Right forelimb (tissue), 1 donor: ENCODE results near the gene DUOXA1.
A peak's percentile ranks its signal among the peaks of the same experiment; 100 is the strongest.

Experiments used
- DNase-seq: peaks from one replicate; pipeline ENCODE4 v3.0.0-alpha.2; 2018

Gene DUOXA1

DNA sequence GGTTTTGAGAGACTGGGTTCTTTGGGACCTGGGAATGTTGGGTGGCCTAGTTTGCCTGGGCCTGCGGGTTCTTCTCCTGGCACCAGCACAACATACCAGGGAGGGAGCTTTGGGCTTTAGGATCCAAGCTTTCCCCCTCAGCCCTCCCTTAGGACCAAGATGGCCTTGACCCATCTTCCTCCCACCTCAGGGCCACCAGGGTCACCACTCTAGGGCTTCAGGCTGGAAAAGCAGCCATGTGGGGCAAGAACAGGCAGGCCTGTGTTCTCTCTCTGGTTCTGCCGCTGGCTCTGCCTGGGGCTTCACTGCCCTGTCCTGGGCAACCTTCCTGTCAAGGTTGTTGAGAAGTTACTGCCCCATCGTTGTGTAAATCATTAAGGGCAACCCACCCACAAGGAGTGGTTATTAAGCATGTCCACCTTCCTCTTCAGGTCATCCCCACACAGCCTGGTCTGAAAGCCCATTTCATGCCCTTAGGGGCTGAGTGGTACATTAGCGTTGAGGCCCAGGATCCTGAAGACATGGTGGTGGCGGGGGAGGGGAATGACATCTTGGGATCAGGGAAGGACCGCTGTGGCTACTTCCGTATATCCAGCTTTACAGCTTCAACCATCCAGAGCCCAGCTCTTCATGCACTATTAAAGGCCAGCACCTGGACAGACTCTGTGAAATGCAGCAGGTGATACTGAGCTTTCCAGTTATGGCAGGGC lies 767 bp upstream of the DUOXA1 start:
- no peak for DNase-seq

DNA sequence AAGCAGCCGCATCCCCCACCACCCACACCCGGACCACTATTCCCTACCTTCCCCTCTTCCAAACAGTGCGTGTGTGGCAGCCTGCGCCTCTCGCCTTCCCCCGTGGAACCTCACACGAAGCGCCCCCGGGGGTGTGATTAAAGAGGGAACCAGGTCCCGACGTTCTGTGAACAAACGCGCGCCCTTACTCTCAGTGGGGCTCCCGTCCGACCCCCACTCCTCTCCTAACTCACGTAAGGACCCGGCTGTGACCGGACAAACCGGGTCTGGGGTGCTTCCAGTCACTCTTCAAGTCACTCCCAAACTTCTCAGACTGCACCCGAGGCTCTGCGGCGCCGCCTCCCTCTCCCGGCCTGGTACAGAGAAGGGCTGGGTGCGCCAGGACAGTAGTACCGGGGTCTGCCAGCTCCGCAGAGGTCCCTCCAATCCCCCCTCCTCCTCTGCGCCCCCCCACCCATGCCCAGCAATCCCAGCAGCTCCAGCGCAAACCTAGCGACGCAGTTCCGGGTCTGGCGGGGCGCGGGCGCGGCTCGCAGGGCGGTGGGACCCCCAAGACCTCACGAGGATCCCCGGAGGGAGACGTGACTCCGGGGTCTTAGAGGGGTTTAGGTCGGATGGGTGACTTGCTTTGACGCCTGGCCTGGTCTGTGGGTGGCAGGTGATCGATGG lies 574 bp downstream of the DUOXA1 start:
- DNase-seq: no peak

DNA sequence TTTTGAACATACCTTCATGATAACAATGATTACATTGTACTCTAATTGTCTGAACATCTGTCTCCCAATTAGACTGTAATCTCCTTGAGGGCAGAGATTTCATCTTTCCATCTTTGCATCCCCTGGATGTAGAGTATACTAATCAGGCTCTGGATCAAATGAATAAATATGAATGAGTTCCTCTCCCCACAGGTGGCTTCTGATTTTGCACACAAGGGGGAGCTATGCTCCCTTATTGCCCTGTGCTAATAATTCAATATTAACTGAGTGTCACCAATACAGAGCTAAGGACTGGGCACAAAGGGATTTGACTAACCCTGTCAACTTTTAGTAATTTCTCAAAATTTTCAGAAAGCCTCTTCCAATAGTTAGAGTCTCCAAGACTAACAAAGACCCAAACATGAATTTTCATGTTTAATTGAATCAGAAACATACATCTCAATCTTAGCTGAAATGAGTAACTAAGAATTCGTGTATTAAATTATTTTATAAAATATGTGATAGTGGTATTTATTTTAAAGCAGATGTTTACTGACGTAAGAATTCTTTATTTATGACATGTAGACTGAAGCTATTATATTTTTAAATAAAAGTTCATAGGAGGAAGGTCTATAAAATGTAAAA lies 3.0 kb downstream of the DUOXA1 start:
- DNase-seq: no peak

DNA sequence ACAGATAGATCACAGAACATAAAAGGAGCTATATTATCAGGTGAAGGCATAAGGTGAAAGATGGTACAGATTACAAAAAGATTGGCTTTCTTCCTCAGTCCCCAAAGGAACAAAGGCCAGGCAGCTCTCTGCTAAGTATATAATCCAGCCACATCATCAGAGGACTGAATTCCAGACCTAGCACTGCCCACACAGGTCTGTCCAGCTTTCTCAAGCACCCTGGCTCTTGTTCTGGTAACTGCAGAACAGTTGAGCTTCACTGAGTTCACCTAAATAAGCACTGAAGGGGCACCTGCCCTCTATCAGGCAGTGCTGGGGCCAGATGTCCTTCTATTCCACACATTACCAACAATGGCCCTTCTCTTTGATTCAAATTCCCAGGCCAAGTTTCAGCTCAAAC lies 6.3 kb downstream of the DUOXA1 start:
- no peak for DNase-seq

- no peak for DNase-seq
Measured at GRCh38 chr15:45122719-45123118, 7.0 kb downstream of the DUOXA1 start.

- no peak for DNase-seq
Measured at GRCh38 chr15:45121706-45122417, 7.8 kb downstream of the DUOXA1 start.

DNA sequence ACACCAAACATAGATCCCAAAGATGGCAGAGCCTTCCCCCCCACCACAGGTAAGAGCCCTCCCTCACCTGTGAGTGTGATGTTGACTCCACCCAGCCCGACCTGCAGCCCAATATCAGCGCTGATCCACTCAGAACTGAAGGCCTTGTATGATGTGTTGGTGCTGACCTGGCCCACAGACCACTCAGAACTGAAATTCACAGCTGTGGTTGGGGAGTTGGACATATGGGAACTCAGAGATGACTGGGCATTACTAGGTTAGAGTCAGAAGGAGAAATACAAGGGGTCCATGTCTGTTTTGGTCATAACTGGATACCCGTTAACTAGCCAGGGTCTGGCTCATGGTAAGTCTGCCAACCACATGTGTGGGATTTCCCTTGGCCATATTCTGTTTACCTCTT lies 8.7 kb downstream of the DUOXA1 start:
- DNase-seq: no peak

- DNase-seq: no peak
Measured at GRCh38 chr15:45120081-45120972, 9.4 kb downstream of the DUOXA1 start.

DNA sequence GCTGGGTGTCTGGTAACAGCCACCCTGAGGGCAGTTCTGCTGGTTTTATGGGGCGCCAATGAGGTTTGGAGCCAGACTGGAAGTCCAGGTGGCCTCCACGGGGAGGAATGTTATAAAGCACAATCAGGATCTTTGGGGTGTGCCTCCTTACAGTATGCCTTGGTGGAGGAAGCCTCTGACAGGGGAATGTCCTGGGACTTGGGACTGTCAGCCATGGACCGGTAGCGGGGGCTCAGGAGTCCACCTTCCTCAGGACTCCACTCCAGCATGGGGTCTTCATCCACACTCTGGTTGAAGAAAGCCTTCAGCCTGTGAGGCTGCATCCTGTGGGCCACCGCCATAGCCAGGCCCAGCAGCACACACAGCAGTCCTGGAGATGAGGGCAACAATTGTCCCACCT lies 10.7 kb downstream of the DUOXA1 start:
- no peak for DNase-seq

GRCh38 chr15:45118131-45118588 lies 11.5 kb downstream of the DUOXA1 start:
- peak; percentile 90 for DNase-seq

- DNase-seq: no peak
Measured at GRCh38 chr15:45117308-45118130, 12.2 kb downstream of the DUOXA1 start.

- DNase-seq: no peak
Measured at GRCh38 chr15:45116482-45117307, 13.0 kb downstream of the DUOXA1 start.

DNA sequence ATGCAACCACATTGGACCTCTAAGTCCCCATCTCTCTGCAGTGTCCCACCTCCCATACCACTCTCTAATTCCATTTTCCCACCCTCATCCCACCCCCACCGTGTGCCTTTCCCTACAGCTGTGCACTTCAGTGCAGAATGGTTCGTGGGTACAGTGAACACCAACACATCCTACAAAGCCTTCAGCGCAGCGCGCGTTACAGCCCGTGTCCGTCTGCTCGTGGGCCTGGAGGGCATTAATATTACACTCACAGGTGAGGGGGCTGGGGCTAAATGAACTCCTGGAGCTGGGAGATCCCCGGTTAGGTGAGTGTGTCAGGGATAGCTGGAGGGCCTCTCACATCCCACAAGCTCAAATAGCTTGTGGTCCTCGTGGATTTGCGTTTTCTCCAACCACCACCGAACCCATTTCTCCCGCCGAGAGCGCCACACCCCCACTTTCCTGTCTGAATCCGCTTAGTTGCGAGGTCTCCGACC lies 13.6 kb downstream of the DUOXA1 start:
- no peak for DNase-seq

- DNase-seq: no peak
Measured at GRCh38 chr15:45115312-45115820, 14.3 kb downstream of the DUOXA1 start.

GRCh38 chr15:45114751-45115085 lies 15.0 kb downstream of the DUOXA1 start:
- no peak for DNase-seq

DNA sequence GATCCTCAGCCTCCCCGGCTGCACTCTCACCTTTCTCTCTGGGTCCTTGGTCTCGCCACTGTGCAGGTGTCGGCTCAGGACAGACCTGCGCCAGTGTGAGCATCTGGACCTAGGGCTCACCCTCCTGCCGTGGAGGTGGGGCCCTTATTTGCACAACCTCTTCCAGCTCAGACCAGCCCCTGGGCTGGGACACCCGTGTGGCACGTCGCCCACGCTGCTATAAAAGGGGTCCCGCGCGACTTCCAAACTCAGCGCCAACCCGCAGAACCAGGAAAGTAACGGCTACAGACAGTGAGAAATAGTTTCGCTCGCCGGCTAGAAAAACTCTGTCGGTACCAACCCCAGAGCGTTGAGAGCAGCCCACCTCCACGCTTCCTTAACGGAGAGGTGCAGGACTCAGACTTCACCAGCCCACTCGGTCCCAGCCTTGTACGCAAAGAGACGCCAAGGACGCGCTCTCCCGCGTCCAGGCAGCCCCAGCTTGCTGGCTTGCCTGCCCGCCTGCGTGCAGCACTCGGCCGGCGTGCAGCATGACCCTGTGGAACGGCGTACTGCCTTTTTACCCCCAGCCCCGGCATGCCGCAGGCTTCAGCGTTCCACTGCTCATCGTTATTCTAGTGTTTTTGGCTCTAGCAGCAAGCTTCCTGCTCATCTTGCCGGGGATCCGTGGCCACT lies 15.5 kb downstream of the DUOXA1 start, which contains the start of the genes DUOX2 and DUOXA2:
TSS of gene DUOX2 (minus strand) at position 97 of the 675 bp plus-strand sequence. CDS start 761 bp downstream, outside the sequence.
TSS of gene DUOXA2 (plus strand) at position 251 of the 675 bp plus-strand sequence. CDS start at position 531, 280 bp downstream.
- no peak for DNase-seq

- DNase-seq: no peak
Measured at GRCh38 chr15:45113380-45113990, 16.2 kb downstream of the DUOXA1 start.

DNA sequence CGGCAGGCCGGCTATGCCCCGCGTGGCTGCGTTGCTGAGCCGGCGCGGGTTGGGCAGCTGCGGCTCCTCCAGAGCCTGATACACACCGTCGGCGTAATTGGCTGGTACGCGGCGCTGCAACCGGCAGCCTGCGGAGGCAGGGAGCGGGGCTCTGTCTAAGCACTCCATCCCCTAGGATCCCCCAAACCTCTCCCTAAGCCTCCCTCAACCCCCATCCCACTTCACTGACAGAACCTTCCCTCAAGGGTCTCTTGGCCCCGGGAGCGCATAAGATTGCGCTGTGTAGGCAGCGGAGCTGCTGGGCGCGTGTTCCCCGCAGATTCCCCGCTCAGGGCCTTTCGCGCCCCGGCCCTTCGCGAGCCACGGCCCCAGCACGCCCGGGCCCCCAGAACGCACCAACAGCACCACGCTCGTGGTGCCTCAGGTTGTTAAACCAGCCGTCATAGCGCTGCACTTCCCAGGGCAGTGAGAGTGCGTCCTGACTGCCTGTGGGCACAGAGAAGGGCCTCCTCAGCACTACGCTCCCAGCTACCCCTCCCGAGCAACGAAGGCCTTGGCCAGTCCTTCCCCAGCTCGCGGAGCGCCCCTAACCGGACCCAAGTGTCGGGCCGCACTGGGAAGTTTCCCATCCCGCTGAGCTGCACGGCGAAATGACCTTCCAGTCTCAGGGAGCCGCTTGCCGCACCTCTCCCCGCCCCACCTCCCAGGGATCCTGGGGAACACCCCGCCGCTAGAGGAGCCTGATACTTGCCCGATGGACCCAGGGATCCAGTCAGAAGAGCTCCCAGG lies 16.9 kb downstream of the DUOXA1 start:
- DNase-seq: no peak
